Suppressor macrophage treated with lipopolysaccharide for 4 hours (primary cell): ENCODE measurements around the gene BCAS1.
A peak's percentile ranks its signal among the peaks of the same experiment; 100 is the strongest.

Experiments
- DNase-seq: peaks from one replicate; pipeline ENCODE4 v3.0.0-alpha.2; 2020

BCAS1 gene

GRCh38 chr20:53921443-53921973 lies 148.9 kb downstream of the BCAS1 start:
- no peak for DNase-seq

- no peak for DNase-seq
Measured at GRCh38 chr20:53920647-53921245, 149.6 kb downstream of the BCAS1 start.

- no peak for DNase-seq
Measured at GRCh38 chr20:53919886-53920285, 150.5 kb downstream of the BCAS1 start.

- DNase-seq = no peak
Measured at GRCh38 chr20:53918949-53919361, 151.4 kb downstream of the BCAS1 start.

- no peak for DNase-seq
Measured at GRCh38 chr20:53918020-53918311, 152.4 kb downstream of the BCAS1 start.

- DNase-seq = peak; percentile 85
Measured at GRCh38 chr20:53917145-53918019, 153.0 kb downstream of the BCAS1 start.

- DNase-seq = no peak
Measured at GRCh38 chr20:53916173-53916512, 154.3 kb downstream of the BCAS1 start.

- DNase-seq = peak; percentile 98
Measured at GRCh38 chr20:53915446-53916172, 154.8 kb downstream of the BCAS1 start.

GRCh38 chr20:53914781-53915445 lies 155.5 kb downstream of the BCAS1 start:
- no peak for DNase-seq

GRCh38 chr20:53914091-53914780 lies 156.2 kb downstream of the BCAS1 start:
- DNase-seq = no peak

GRCh38 chr20:53911301-53911700 lies 159.1 kb downstream of the BCAS1 start:
- no peak for DNase-seq

- DNase-seq = peak; percentile 43
Measured at GRCh38 chr20:53910351-53911002, 159.9 kb downstream of the BCAS1 start.

- DNase-seq = no peak
Measured at GRCh38 chr20:53907968-53908751, 162.2 kb downstream of the BCAS1 start.

GRCh38 chr20:53905820-53906191 lies 164.6 kb downstream of the BCAS1 start:
- no peak for DNase-seq

GRCh38 chr20:53905019-53905819 lies 165.2 kb downstream of the BCAS1 start:
- DNase-seq = no peak

GRCh38 chr20:53904261-53904660 lies 166.1 kb downstream of the BCAS1 start:
- DNase-seq = no peak

GRCh38 chr20:53903652-53903987 lies 166.8 kb downstream of the BCAS1 start:
- peak; percentile 77 for DNase-seq

GRCh38 chr20:53902968-53903651 lies 167.3 kb downstream of the BCAS1 start:
- no peak for DNase-seq

- no peak for DNase-seq
Measured at GRCh38 chr20:53901497-53902096, 168.8 kb downstream of the BCAS1 start.
